ENCODE results near the gene GFM1.

DNA sequence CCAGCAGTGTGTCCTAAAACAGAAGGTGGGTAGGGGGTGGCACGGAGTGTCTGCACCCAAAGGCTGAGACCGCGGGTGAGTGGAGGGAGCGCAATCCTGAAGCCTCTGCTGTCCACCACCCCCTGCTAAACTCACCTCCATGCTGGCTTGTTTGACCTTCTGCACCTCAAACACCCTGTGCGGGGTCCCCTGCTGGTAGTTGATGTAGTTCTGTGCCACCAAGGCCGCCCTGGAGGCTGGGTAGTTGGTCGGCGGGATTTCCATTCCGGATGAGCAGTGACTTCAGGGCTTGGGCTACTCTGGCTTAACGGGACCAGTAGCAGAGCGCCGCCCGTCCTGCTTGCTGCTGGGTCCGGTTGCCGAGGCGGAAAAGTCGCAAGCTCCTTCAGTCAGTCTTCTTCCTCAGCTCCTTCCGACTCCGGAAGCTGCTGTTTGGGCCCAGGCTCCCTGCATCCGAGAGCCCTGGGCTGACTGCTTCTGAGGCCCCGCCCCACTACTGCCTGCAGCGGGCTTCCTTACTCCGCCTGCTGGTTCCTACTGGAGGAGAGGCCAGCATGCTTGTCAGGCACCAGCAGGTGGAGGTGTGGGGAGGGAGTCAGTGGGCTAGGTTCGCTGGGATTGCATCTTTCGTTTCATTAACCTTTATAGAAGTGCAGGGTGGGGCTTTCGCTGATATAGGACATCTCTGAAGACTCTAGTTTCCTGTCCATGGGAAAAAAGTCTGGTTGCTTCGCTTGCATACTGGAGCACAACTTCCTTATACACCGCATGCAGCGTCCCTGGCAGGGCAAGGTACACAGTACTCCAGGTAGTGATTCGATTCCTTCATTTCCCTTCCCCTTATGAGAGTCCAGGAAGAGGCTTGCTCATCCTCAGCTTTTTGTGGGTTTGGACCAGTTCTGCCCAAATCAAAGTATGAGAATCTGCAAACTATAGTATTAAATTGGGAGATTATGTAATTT lies 28.2 kb downstream of the GFM1 start, which contains the start of gene LXN:
- TF ChIP-seq, protein P1, sequence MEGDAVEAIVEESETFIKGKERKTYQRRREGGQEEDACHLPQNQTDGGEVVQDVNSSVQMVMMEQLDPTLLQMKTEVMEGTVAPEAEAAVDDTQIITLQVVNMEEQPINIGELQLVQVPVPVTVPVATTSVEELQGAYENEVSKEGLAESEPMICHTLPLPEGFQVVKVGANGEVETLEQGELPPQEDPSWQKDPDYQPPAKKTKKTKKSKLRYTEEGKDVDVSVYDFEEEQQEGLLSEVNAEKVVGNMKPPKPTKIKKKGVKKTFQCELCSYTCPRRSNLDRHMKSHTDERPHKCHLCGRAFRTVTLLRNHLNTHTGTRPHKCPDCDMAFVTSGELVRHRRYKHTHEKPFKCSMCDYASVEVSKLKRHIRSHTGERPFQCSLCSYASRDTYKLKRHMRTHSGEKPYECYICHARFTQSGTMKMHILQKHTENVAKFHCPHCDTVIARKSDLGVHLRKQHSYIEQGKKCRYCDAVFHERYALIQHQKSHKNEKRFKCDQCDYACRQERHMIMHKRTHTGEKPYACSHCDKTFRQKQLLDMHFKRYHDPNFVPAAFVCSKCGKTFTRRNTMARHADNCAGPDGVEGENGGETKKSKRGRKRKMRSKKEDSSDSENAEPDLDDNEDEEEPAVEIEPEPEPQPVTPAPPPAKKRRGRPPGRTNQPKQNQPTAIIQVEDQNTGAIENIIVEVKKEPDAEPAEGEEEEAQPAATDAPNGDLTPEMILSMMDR (IDR thresholded peaks at IDR 0.05; ENCODE audit: low read depth, low read length), result no peak
- TF ChIP-seq POLR2A (IDR thresholded peaks at IDR 0.05; ENCODE audit: extremely low read depth, insufficient read length) (no peak), MYC (IDR thresholded peaks at IDR 0.05; ENCODE audit: low read depth, low read length) (no peak)
- TF ChIP-seq, protein P2, sequence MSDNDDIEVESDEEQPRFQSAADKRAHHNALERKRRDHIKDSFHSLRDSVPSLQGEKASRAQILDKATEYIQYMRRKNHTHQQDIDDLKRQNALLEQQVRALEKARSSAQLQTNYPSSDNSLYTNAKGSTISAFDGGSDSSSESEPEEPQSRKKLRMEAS (IDR thresholded peaks at IDR 0.05; ENCODE audit: low read depth, low read length), result no peak
